Osteoblast (primary cell): ENCODE results near the gene LPIN3. TPM values are rescaled to one million over a fixed set of nuclear protein-coding genes. Genes with fewer than 3 reads are reported as not detected.

Experiments
- DNase-seq: peaks from one replicate; pipeline ENCODE4 v3.0.0; 2011; ENCODE audit warnings: low spot score, mixed read lengths; ENCODE audit not compliant: insufficient read length; ENCODE audit errors: missing footprints
- H2AFZ ChIP-seq: 2 replicates; pipeline ENCODE4 v1.6.0; 2011; ENCODE audit warnings: mild to moderate bottlenecking, low read length
- H3K27ac ChIP-seq: 2 replicates; pipeline ENCODE4 v1.5.1; 2011; ENCODE audit warnings: mild to moderate bottlenecking, low read depth, low read length, moderate library complexity
- H3K27me3 ChIP-seq: 2 replicates; pipeline ENCODE4 v1.6.0; 2012; ENCODE audit warnings: mild to moderate bottlenecking, control low read depth, inconsistent platforms, low read length, moderate library complexity; ENCODE audit not compliant: insufficient read depth
- H3K36me3 ChIP-seq: 2 replicates; pipeline ENCODE4 v1.5.1; 2011; ENCODE audit warnings: mild to moderate bottlenecking, low read length, control low read depth, moderate library complexity; ENCODE audit not compliant: insufficient read depth
- H3K4me1 ChIP-seq: 2 replicates; pipeline ENCODE4 v1.5.1; 2011; ENCODE audit warnings: mild to moderate bottlenecking, low read length, control low read depth, moderate library complexity; ENCODE audit not compliant: insufficient read depth
- H3K4me2 ChIP-seq: 2 replicates; pipeline ENCODE4 v1.6.0; 2011; ENCODE audit warnings: mild to moderate bottlenecking, low read length; ENCODE audit not compliant: insufficient read depth
- H3K4me3 ChIP-seq: fragments of 200-600 bp; sonication (generic); 3 replicates; pipeline ENCODE4 v1.5.1; 2012; ENCODE audit warnings: mild to moderate bottlenecking, low read length, inconsistent platforms; ENCODE audit not compliant: insufficient read depth
- H3K79me2 ChIP-seq: 2 replicates; pipeline ENCODE4 v1.6.0; 2012; ENCODE audit warnings: mild to moderate bottlenecking, low read length, control low read depth, inconsistent platforms; ENCODE audit not compliant: insufficient read depth
- H3K9me3 ChIP-seq: 2 replicates; pipeline ENCODE4 v1.5.1; 2011; ENCODE audit warnings: low read depth, low read length, control low read depth
- H4K20me1 ChIP-seq: 2 replicates; pipeline ENCODE4 v1.6.0; 2012; ENCODE audit warnings: mild to moderate bottlenecking, low read length, control low read depth; ENCODE audit not compliant: insufficient read depth
- total RNA-seq: library from RNA; depleted of rRNA; stranded (reverse); fragments of >200 nt; gene quantifications from 2 replicates; pipeline ENCODE4 v1.2.3, GENCODE V29; 2012
- TF ChIP-seq, protein P1 (sequence below): IDR thresholded peaks from 2 replicates; pipeline ENCODE4 v1.5.1; 2011; ENCODE audit warnings: mild to moderate bottlenecking, low read depth, low read length, moderate library complexity; ENCODE audit errors: extremely low read depth

LPIN3 gene
- total RNA-seq, 1 donor: 9.0 TPM

DNA sequence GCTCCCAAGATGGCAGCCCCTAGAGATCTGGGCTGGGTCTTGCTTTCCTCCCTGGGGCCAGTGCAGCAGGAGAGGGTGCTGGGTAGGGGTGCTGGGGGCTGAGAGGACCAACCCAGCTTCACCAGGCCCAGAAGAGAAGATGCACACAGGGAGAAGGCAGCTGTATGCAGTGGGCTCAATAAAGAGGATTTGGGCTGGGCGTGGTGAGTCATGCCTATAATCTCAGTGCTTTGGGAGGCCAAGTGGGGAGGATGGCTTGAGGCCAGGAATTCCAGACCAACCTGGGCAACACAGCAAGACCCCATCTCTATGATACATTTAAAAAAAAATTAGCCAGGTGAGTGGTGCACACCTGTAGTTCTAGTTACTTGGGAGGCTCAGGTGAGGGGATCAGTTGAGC is 51.7 kb downstream of the LPIN3 start:
- H3K27ac ChIP-seq: no peak overlapping the region
- H3K79me2 ChIP-seq: no peaks in the 10 kb centered on the region
- no peaks in the 10 kb centered on the region for H4K20me1 ChIP-seq
- TF ChIP-seq, protein P1, sequence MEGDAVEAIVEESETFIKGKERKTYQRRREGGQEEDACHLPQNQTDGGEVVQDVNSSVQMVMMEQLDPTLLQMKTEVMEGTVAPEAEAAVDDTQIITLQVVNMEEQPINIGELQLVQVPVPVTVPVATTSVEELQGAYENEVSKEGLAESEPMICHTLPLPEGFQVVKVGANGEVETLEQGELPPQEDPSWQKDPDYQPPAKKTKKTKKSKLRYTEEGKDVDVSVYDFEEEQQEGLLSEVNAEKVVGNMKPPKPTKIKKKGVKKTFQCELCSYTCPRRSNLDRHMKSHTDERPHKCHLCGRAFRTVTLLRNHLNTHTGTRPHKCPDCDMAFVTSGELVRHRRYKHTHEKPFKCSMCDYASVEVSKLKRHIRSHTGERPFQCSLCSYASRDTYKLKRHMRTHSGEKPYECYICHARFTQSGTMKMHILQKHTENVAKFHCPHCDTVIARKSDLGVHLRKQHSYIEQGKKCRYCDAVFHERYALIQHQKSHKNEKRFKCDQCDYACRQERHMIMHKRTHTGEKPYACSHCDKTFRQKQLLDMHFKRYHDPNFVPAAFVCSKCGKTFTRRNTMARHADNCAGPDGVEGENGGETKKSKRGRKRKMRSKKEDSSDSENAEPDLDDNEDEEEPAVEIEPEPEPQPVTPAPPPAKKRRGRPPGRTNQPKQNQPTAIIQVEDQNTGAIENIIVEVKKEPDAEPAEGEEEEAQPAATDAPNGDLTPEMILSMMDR: no peak
- H3K36me3 ChIP-seq: no peaks in the 10 kb centered on the region
- no peak overlapping the region for H3K4me2 ChIP-seq
- no peaks in the 10 kb centered on the region for H3K9me3 ChIP-seq
- no peak overlapping the region for H3K4me3 ChIP-seq
- no peaks in the 10 kb centered on the region for H3K4me1 ChIP-seq
- no peaks in the 10 kb centered on the region for H3K27me3 ChIP-seq
- no peak for DNase-seq
- no peak overlapping the region for H2AFZ ChIP-seq

DNA sequence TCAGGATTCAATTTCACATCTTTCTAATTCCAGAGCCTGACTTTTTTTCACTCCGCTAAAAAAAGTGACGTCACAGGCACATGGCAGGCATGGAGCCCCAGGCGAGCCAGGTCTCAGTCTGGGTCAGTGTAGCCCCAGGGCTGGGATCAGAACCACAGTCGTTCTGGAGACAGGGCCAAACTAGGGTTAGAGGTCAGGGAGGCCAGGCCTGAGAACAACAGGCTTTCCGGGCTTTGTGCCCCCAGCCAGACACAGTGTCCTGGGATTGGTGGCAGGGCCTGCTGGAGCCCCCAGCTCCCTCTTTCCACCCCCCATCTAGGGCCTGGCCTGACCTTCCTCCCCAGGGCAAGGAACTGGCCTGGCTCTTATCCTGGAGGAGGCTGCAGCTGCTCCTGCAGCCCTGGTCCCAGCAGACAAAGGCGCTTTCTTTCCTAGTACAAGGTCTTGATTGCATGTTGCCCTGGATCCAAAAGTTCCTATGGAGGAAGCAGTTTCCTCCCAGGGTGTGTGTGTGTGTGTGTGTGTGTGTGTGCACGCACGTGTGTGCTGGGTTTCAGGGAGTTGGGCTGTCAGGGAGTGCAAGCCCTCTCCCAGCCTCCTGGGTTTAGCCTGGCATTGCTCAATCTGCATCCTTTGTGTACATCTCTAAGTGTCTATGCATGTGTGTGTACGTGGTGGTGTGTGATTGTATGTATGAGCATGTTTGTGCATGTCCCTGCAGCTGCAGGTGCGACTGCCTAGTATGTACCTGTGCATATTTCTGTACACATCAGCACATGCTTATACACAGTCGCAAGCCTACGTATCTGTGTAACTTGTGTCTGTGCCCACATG is 52.5 kb downstream of the LPIN3 start:
- H3K27me3 ChIP-seq: no peaks in the 10 kb centered on the region
- TF ChIP-seq, protein P1: no peak
- no peak overlapping the region for H3K4me3 ChIP-seq
- no peaks in the 10 kb centered on the region for H4K20me1 ChIP-seq
- no peak overlapping the region for H3K27ac ChIP-seq
- H3K36me3 ChIP-seq: no peaks in the 10 kb centered on the region
- H3K9me3 ChIP-seq: no peaks in the 10 kb centered on the region
- H2AFZ ChIP-seq: no peak overlapping the region
- DNase-seq: peak; percentile 38
- H3K79me2 ChIP-seq: no peaks in the 10 kb centered on the region
- H3K4me1 ChIP-seq: no peaks in the 10 kb centered on the region
- no peak overlapping the region for H3K4me2 ChIP-seq

- TF ChIP-seq, protein P1: no peak
- Histone ChIP-seq H3K27me3 (no peaks in the 10 kb centered on the region), H3K79me2 (no peaks in the 10 kb centered on the region), H4K20me1 (no peaks in the 10 kb centered on the region), H2AFZ (no peak overlapping the region), H3K4me1 (no peaks in the 10 kb centered on the region), H3K27ac (no peak overlapping the region), H3K9me3 (no peaks in the 10 kb centered on the region), H3K36me3 (no peaks in the 10 kb centered on the region), H3K4me3 (no peak overlapping the region), H3K4me2 (no peak overlapping the region)
- no peak for DNase-seq
These were observed 53.1 kb downstream of the LPIN3 start for GRCh38 chr20:41393705-41394066.

- TF ChIP-seq, protein P1: no peak
- Histone ChIP-seq H3K36me3 (no peaks in the 10 kb centered on the region), H3K9me3 (no peaks in the 10 kb centered on the region), H2AFZ (no peak overlapping the region), H3K4me3 (no peak overlapping the region), H3K27me3 (no peaks in the 10 kb centered on the region), H3K27ac (no peak overlapping the region), H3K4me2 (no peak overlapping the region), H3K4me1 (no peaks in the 10 kb centered on the region), H4K20me1 (no peaks in the 10 kb centered on the region), H3K79me2 (no peaks in the 10 kb centered on the region)
- no peak for DNase-seq
These were observed 53.5 kb downstream of the LPIN3 start for GRCh38 chr20:41394081-41394480.
